ENCODE measurements around the gene DSP.

GRCh38 chr6:7537565-7538174 is 3.8 kb upstream of the DSP start:
- TF ChIP-seq CTCF (IDR thresholded peaks at IDR 0.05) (no peak), POLR2A (IDR thresholded peaks at IDR 0.05) (no peak)
